Stomach (tissue), 4 donors: ENCODE measurements around the gene SLC22A12.

Experiments
- POLR2A ChIP-seq, 4 donors: fragments of 450-650 bp; IDR thresholded peaks; one replicate each; pipeline ENCODE4 v1.6.1; 2016; ENCODE audit warnings: antibody characterized with exemption in 4 of 4, control low read depth in 2 of 4, mild to moderate bottlenecking in 1 of 4, moderate library complexity in 1 of 4
- POLR2AphosphoS5 ChIP-seq, 3 donors: sonication (generic); formaldehyde crosslinking; IDR thresholded peaks; one replicate each; pipeline ENCODE4 v1.6.1; 2016; ENCODE audit warnings: antibody characterized with exemption in 3 of 3
- TF ChIP-seq, protein P1 (sequence below), 7 experiments: fragments of 450-650 bp in 4 of 7; fragments of 200-600 bp in 3 of 7; sonication (generic) in 3 of 7; IDR thresholded peaks; one replicate each; pipeline ENCODE4 v1.5.1; 2016 to 2019; ENCODE audit warnings: antibody characterized with exemption in 7 of 7, control low read depth in 2 of 7, mild to moderate bottlenecking in 1 of 7

- TF ChIP-seq POLR2A (IDR thresholded peaks at IDR 0.05) (no peak), POLR2AphosphoS5 (IDR thresholded peaks at IDR 0.05) (no peak)
- TF ChIP-seq, protein P1, sequence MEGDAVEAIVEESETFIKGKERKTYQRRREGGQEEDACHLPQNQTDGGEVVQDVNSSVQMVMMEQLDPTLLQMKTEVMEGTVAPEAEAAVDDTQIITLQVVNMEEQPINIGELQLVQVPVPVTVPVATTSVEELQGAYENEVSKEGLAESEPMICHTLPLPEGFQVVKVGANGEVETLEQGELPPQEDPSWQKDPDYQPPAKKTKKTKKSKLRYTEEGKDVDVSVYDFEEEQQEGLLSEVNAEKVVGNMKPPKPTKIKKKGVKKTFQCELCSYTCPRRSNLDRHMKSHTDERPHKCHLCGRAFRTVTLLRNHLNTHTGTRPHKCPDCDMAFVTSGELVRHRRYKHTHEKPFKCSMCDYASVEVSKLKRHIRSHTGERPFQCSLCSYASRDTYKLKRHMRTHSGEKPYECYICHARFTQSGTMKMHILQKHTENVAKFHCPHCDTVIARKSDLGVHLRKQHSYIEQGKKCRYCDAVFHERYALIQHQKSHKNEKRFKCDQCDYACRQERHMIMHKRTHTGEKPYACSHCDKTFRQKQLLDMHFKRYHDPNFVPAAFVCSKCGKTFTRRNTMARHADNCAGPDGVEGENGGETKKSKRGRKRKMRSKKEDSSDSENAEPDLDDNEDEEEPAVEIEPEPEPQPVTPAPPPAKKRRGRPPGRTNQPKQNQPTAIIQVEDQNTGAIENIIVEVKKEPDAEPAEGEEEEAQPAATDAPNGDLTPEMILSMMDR (IDR thresholded peaks at IDR 0.05), result no peak
These were observed 41.6 kb downstream of the SLC22A12 start for GRCh38 chr11:64632654-64633053.
